HTERT RPE-1 (cell line): ENCODE measurements around the gene L1TD1.
"Not testable (repeated sequence)": the region's sequence is repeated elsewhere in the genome, so short reads cannot be mapped to it uniquely, and the experiment has no call there.

Experiments used
- in situ Hi-C: fragments of 300-500 bp; cut with MboI; formaldehyde crosslinking; loops from 4 replicates; pipeline ENCODE4 v1.14.3; 2020; ENCODE audit warnings: low sequenced_read_pairs

Gene L1TD1, protein sequence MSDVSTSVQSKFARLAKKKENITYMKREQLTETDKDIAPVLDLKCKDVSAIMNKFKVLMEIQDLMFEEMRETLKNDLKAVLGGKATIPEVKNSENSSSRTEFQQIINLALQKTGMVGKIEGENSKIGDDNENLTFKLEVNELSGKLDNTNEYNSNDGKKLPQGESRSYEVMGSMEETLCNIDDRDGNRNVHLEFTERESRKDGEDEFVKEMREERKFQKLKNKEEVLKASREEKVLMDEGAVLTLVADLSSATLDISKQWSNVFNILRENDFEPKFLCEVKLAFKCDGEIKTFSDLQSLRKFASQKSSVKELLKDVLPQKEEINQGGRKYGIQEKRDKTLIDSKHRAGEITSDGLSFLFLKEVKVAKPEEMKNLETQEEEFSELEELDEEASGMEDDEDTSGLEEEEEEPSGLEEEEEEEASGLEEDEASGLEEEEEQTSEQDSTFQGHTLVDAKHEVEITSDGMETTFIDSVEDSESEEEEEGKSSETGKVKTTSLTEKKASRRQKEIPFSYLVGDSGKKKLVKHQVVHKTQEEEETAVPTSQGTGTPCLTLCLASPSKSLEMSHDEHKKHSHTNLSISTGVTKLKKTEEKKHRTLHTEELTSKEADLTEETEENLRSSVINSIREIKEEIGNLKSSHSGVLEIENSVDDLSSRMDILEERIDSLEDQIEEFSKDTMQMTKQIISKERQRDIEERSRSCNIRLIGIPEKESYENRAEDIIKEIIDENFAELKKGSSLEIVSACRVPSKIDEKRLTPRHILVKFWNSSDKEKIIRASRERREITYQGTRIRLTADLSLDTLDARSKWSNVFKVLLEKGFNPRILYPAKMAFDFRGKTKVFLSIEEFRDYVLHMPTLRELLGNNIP

DNA sequence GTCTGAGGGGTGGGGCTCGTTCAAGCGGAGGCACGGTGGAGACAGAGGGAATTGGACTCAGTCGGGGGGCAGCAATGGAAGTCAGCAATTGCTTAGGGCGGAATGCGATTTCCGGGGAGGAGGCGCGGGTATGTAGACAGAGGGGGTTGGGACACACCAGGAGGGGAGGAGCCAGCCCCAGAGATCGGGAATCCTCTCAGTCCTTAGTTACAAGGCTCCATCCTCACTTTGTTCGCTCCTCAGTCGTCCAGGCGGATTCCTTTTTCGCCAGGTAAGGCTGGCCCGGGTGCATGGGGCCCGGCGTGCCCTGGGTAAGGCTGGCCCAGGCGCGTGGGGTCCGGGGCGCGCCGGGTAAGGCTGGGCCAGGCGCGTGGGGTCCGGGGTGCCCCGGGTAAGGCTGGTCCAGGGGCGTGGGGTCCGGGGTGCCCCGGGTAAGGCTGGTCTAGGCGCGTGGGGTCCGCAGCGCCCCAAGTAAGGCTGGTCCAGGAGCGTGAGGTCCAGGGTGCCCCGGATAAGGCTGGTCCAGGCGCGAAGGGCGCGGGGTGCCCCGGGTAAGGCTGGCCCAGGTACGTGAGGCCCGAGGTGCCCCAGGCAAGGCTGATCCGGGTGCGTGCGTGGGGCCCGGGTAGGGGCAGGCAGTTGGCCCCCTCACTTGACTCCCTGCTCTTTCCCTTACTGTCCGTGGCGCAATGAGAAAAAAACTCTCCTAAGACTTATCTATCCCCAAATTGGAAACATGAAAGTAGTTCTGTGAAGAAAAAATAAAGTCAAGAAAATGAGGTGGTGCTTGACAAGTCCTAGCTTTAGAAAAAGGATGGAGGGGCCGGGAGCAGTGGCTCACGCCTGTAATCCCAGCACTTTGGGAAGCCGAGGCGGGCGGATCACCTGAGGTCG is at the start of gene L1TD1:
TSS of gene L1TD1 (plus strand) at position 199 of the 894 bp plus-strand sequence. CDS start 11,780 bp downstream, outside the sequence.
- in situ Hi-C loops, result no loop called here

- in situ Hi-C loops, result no loop called here
Observed at GRCh38 chr1:62159940-62160348, 34.7 kb upstream of the L1TD1 start.

DNA sequence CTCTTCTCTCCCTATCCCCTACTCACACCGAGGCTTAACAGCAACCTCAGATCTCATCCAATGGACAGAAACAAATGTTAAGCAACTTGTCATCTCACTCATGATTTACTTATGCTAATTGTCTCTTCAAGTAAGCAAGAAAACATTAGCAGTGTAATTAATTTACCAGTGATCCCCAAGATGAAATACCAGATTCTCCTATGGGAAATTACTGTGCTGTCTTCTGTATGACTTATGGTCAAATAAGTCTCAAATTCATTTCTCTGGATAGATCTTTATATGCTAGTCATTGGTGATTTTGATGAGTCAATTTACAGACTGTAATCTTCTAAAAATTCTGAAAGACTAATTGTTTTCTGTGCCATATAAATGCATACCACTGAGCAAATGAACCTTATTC is 32.9 kb upstream of the L1TD1 start:
- in situ Hi-C loops, result no loop called here

GRCh38 chr1:62170380-62170779 is 24.3 kb upstream of the L1TD1 start:
- in situ Hi-C loops, result not testable (repeated sequence)

GRCh38 chr1:62175568-62176179 is 19.0 kb upstream of the L1TD1 start:
- in situ Hi-C loops, result no loop called here

GRCh38 chr1:62176597-62177312 is 17.9 kb upstream of the L1TD1 start:
- in situ Hi-C loops, result no loop called here

DNA sequence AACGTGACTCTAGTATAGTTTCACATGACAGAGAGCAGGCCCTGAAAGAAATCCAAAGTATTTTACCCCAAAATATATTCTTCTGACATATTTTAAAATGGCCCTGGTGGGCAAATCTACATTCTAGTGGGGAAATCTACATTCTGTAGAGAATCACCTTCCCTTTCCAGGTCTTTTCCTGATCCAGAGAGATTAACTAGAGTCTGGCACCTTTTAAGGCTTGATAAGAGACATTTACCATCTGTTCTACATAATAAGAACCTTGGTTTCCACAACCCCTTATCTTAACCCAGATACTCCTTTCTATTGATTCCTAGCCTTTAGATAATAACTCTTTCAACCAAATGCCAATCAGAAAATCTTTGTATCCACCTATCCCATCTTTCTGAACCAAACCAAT is 17.0 kb upstream of the L1TD1 start:
- in situ Hi-C loops, result no loop called here

DNA sequence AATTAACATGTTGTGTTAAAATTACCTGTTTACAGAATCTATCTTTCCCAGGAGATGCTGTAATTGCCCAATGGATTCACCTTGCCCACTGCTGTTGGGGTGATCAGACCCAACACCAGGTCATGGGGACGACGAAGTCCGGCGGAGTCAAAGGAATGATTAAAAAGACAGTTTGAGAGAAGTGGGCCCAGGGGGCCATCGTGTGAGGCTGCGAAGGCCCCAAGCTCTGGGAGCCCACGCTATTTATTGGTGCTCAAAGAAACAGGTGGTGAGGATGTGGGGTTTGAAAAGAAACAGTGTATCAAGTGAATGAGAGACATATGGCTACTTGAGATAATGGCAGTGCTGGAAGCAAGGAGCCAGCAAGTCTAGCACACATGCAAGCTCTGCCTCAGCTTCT is 16.3 kb upstream of the L1TD1 start:
- in situ Hi-C loops, result no loop called here

DNA sequence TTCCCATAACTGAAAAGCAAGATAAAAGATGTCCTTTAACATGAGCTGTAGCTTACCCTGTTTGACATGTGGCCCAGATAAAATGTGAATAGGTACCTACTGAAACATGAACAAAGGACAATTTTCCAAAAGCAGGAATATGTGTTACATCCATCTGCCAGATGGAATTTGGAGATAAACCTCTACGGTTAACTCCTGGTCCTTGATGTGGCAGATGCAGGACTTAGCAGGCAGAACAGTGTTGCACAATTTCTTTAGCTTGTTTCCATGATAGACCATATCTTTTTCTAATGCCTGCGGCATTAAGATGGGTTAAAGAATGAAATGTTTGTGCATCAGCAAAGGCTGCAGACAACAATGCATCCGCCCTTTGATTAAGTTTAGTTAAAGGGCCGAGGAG is 14.6 kb upstream of the L1TD1 start:
- in situ Hi-C loops, result not testable (repeated sequence)

DNA sequence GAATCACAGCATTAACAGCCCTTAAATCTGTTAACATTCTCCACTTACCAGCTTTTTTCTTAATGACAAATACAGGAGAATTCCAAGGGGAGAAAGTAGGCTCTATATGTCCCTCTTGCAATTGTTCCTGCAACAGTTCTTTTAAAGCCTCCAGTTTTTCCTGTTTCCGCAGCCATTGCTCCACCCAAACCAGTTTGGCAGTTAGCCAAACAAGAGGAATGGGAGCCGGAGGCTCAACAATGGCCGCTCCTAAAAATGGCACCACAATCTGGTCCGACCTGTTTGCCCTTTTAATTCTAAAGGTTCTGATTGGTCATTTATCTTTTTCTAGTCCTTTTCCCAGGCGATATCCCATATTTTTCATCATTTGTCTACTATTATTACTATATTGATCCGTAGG is 14.0 kb upstream of the L1TD1 start:
- in situ Hi-C loops, result no loop called here

GRCh38 chr1:62181532-62181931 is 13.1 kb upstream of the L1TD1 start:
- in situ Hi-C loops, result no loop called here

- in situ Hi-C loops, result not testable (repeated sequence)
Observed at GRCh38 chr1:62182157-62182556, 12.5 kb upstream of the L1TD1 start.

GRCh38 chr1:62183164-62184020 is 11.3 kb upstream of the L1TD1 start:
- in situ Hi-C loops, result not testable (repeated sequence)

DNA sequence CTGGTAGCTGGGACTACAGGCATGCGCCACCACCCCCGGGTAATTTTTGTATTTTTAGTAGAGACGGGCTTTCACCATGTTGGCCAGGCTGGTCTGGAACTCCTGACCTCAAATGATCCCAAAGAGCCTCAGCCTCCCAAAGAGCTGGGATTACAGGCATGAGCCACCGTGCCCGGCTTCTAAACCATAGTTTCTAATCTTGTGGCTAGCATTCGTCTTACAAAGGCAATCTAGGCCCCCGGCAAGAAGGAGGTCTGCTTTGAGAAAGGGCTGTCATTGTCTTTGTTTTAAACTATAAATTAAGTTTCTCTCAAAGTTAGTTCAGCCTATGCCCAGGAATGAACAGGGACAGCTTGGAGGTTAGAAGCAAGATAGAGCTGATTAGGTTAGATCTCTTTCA is 10.3 kb upstream of the L1TD1 start:
- in situ Hi-C loops, result no loop called here

- in situ Hi-C loops, result not testable (repeated sequence)
Observed at GRCh38 chr1:62185233-62185632, 9.4 kb upstream of the L1TD1 start.

GRCh38 chr1:62185677-62186076 is 9.0 kb upstream of the L1TD1 start:
- in situ Hi-C loops, result no loop called here

DNA sequence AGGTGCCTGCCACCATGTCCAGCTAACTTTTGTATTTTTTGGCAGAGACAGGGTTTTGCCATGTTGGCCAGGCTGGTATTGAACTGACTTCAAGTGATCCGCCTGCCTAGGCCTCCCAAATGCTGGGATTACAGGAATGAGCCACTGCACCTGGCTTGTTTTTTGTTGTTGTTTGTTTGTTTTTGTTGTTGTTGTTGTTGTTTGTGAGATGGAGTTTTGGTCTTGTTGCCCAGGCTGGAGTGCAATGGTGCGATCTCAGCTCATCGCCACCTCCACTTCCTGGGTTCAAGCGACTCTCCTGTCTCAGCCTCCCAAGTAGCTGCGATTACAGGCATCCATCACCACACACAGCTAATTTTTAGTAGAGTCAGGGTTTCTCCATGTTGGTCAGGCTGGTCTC is 7.1 kb upstream of the L1TD1 start:
- in situ Hi-C loops, result no loop called here

- in situ Hi-C loops, result no loop called here
Observed at GRCh38 chr1:62188111-62188510, 6.5 kb upstream of the L1TD1 start.

- in situ Hi-C loops, result no loop called here
Observed at GRCh38 chr1:62196086-62196690, 1.5 kb downstream of the L1TD1 start.
